GM19463 (cell line): ENCODE results near the gene RNU5B-1.
"Not testable (repeated sequence)": the region's sequence is repeated elsewhere in the genome, so short reads cannot be mapped to it uniquely, and the experiment has no call there.

Experiments
- ATAC-seq: cut with Tn5 transposase; IDR thresholded peaks from one replicate; pipeline ENCODE4 v1.9.1; 2021; ENCODE audit warnings: mild to moderate bottlenecking, moderate library complexity; ENCODE audit not compliant: unreplicated experiment

RNU5B-1 gene

GRCh38 chr15:65339920-65340319, 35.4 kb downstream of the RNU5B-1 start:
- ATAC-seq, result no peak

- ATAC-seq, result no peak
These were observed 38.0 kb downstream of the RNU5B-1 start for GRCh38 chr15:65342493-65342892.

- ATAC-seq, result no peak
These were observed 39.0 kb downstream of the RNU5B-1 start for GRCh38 chr15:65343374-65343981.

- no peak for ATAC-seq
These were observed 39.9 kb downstream of the RNU5B-1 start for GRCh38 chr15:65344214-65344913.

GRCh38 chr15:65344914-65345275, 40.4 kb downstream of the RNU5B-1 start:
- ATAC-seq, result no peak

DNA sequence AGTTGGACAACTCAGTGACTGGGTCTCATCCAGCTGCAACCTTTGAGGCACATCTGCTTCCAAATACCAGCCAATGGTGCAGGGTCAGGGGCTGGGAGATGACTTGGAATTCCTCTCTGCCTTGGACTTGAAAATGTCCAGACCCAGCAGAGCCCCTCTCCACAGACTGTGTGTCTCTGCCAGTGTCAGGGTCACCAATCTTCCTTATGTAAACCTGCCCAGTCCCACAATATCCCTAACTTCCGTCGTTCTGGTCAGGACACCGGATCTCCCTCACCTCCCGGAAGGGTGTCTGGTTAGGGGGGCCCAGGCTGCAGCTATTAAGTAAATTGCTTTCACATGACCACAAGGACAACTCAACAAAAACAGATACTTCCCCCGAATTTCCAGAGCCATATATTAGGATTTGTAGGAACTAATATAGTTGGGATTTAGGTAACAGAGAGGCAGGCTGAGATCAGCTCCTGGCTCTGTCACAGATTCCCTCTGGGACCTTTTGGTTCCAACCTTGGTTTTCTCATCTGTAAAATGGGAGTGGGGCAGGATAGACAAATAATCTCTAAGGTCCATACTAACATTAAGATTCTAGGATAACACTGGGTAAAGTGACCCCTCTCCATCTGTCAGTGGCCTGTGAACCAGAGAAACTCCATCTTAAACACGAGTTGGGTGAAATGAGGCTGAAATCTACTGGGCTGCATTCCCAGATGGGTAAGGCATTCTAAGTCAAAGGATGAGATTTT, 42.5 kb downstream of the RNU5B-1 start:
- no peak for ATAC-seq

GRCh38 chr15:65347756-65348155, 43.3 kb downstream of the RNU5B-1 start:
- not testable (repeated sequence) for ATAC-seq

GRCh38 chr15:65349338-65349737, 44.9 kb downstream of the RNU5B-1 start:
- no peak for ATAC-seq

- not testable (repeated sequence) for ATAC-seq
These were observed 47.5 kb downstream of the RNU5B-1 start for GRCh38 chr15:65351972-65352371.
